GM18867 (cell line): ENCODE data around the gene AK9.
A peak's percentile ranks its signal among the peaks of the same experiment; 100 is the strongest.
"Not testable (repeated sequence)": the region's sequence is repeated elsewhere in the genome, so short reads cannot be mapped to it uniquely, and the experiment has no call there.

Experiments
- ATAC-seq: cut with Tn5 transposase; IDR thresholded peaks from one replicate; pipeline ENCODE4 v1.9.1; 2021; ENCODE audit warnings: mild to moderate bottlenecking, moderate library complexity; ENCODE audit not compliant: unreplicated experiment

AK9 gene

GRCh38 chr6:109628158-109629000 is 62.6 kb downstream of the AK9 start:
- ATAC-seq: no peak

- no peak for ATAC-seq
These were observed 64.7 kb downstream of the AK9 start for GRCh38 chr6:109626311-109626710.

- no peak for ATAC-seq
These were observed 65.8 kb downstream of the AK9 start for GRCh38 chr6:109625199-109625598.

- no peak for ATAC-seq
These were observed 67.7 kb downstream of the AK9 start for GRCh38 chr6:109623288-109623687.

GRCh38 chr6:109612268-109612667 is 78.7 kb downstream of the AK9 start:
- no peak for ATAC-seq

- ATAC-seq: no peak
These were observed 79.5 kb downstream of the AK9 start for GRCh38 chr6:109611502-109611901.

- no peak for ATAC-seq
These were observed 80.4 kb downstream of the AK9 start for GRCh38 chr6:109610590-109610989.

GRCh38 chr6:109609737-109610136 is 81.3 kb downstream of the AK9 start:
- ATAC-seq: no peak

GRCh38 chr6:109606359-109606758 is 84.6 kb downstream of the AK9 start:
- ATAC-seq: no peak

- no peak for ATAC-seq
These were observed 95.0 kb downstream of the AK9 start for GRCh38 chr6:109595998-109596397.

GRCh38 chr6:109580519-109580918 is 110.5 kb downstream of the AK9 start:
- no peak for ATAC-seq

GRCh38 chr6:109579361-109579760 is 111.6 kb downstream of the AK9 start:
- peak; percentile 99 for ATAC-seq

GRCh38 chr6:109569901-109570300 is 121.1 kb downstream of the AK9 start:
- ATAC-seq: not testable (repeated sequence)

GRCh38 chr6:109561844-109562243 is 129.2 kb downstream of the AK9 start:
- no peak for ATAC-seq

GRCh38 chr6:109531446-109531845 is 159.6 kb downstream of the AK9 start:
- ATAC-seq: no peak

- ATAC-seq: no peak
These were observed 163.0 kb downstream of the AK9 start for GRCh38 chr6:109527989-109528388.

- peak; percentile 68 for ATAC-seq
These were observed 163.9 kb downstream of the AK9 start for GRCh38 chr6:109526905-109527628.

- no peak for ATAC-seq
These were observed 166.9 kb downstream of the AK9 start for GRCh38 chr6:109524129-109524528.

GRCh38 chr6:109523478-109523877 is 167.5 kb downstream of the AK9 start:
- no peak for ATAC-seq

- ATAC-seq: no peak
These were observed 169.9 kb downstream of the AK9 start for GRCh38 chr6:109521080-109521479.

- ATAC-seq: peak; percentile 44
These were observed 171.4 kb downstream of the AK9 start for GRCh38 chr6:109519647-109520046.

- ATAC-seq: no peak
These were observed 174.1 kb downstream of the AK9 start for GRCh38 chr6:109516929-109517328.
